HG02884 (cell line): ENCODE results near the gene RBBP4.

Experiments used
- ATAC-seq: cut with Tn5 transposase; IDR thresholded peaks from one replicate; pipeline ENCODE4 v1.9.1; 2021; ENCODE audit warnings: mild to moderate bottlenecking, moderate library complexity; ENCODE audit not compliant: unreplicated experiment

The RBBP4 gene

GRCh38 chr1:32717503-32717902, 66.5 kb downstream of the RBBP4 start:
- ATAC-seq = no peak

- no peak for ATAC-seq
Measured at GRCh38 chr1:32718036-32718435, 67.0 kb downstream of the RBBP4 start.

GRCh38 chr1:32718527-32718926, 67.5 kb downstream of the RBBP4 start:
- no peak for ATAC-seq

DNA sequence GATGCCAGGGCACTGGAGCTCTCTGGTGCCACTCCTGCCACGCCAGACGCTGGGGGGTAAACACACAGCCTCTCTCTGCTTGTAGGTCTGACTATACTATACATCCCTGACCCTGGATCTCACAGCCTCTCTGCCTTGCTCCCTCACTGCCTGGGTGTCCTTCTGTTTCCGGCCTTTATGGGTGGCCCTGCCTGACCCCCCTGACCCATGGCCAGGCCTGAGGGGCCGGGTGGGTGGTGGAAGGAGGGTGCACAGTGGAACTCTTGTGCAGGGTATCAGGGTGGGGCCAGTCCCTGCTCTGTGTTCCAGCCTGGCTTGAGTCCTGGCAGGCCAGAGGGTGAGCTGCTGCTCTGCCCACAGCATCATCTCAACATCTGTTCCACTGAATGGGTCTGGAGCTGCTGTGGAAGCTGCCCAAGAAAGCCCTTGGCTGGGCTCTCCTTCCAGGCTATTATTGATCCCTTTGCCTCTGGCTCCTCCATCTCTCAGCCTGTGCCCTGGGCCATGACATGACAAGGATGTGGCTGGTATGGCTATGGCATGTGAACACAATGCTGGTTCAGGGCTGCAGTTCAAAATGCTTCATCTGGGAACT, 68.8 kb downstream of the RBBP4 start:
- no peak for ATAC-seq

GRCh38 chr1:32724678-32725614, 73.9 kb downstream of the RBBP4 start:
- no peak for ATAC-seq

- ATAC-seq = no peak
Measured at GRCh38 chr1:32725615-32725982, 74.6 kb downstream of the RBBP4 start.

DNA sequence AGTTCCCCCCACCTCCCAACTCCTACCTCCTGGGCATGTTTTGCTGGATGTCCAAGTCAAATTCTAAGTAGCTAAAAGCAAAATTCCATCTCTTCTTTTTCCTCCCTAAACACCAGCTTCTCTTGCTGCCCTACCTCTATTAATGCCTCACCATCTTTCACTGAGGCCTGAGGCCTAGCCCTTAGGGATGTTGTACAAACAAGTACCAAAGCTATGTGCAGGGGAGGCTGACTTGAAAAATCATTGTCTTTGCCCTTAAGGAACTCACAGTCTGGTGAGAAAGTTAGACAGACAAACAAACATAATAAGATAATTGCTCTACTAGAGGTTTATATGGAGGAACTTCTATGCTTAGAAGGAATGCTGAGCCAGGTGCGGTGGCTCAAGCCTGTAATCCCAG, 76.9 kb downstream of the RBBP4 start:
- no peak for ATAC-seq

DNA sequence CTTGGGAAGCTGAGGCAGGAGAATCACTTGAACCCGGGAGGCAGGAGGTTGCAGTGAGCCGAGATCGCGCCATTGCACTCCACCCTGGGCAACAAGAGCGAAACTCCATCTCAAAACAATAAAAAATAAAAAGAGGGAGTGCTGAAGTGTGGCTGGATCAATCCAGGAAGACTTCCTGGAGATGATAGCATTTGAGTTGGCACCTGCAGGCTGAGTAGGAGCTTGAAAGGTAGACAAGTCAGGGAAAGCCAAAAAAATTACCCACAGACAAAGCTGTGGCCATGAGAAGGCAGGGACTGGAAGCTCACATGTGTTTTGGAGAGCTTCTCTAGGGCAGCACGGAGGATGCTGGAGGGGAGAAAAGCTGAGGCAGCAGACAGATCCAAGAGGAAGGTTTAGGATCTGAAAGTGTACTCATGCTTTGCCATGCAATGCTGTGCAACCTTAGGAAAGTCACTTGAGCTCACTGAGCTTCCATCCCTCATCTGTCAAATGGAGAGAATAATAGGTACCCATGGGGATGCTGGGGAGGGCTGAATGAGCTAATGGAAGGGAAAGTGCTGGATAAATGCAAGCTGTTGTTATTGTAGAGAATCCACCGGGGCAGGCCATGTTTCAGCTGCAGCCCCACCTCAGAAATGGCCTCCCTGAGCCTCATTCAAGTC, 77.5 kb downstream of the RBBP4 start:
- ATAC-seq = no peak

DNA sequence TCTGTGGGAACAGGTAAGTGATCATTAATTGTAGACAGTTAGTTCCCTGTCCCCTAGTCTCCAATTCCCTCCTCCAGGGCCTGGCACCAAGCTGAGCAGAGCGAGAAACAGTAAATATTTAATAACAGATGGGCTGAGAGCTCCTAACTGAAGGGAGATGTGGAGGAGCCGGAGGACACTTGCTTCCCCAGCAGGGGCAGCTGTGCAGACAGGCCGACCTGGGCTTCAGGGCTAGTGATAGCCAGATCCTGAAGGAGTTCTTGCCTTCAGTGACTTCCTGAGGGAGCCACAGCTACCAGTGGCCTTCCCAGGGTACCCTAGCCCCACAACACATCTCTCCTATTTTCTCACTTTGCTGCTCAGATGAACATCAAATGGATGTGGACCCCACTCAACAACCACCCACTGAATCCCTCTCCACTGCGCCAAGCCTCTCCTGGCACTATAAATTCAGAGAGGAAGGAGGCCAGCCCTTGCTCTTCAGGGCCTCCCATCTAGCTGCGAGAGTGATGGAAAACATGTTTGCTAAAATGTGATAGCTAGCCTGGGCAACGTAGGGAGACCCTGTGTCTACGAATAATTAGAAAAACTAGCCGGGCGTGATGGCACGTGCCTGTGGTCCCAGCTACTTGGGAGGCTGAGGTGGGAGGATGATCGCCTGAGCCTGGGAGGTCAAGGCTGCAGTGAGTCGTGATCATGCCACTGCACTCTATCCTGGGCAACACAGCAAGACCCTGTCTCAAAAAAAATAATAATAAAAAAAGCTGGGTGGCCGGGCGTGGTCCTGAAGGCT, 78.4 kb downstream of the RBBP4 start:
- ATAC-seq = no peak

- ATAC-seq = no peak
Measured at GRCh38 chr1:32733582-32734321, 82.7 kb downstream of the RBBP4 start.
